ENCODE measurements around the gene RADIL.

- TF ChIP-seq GATAD2A (IDR thresholded peaks at IDR 0.05) (no peak), USF2 (CRISPR knock-in tag; IDR thresholded peaks at IDR 0.05) (no peak), NFRKB (IDR thresholded peaks at IDR 0.05; ENCODE audit: low read depth) (no peak), KAT8 (IDR thresholded peaks at IDR 0.05; ENCODE audit: low read depth) (no peak), ZZZ3 (IDR thresholded peaks at IDR 0.05) (no peak), ZNF407 (IDR thresholded peaks at IDR 0.05; ENCODE audit: low read depth) (no peak), ZNF282 (CRISPR knock-in tag; IDR thresholded peaks at IDR 0.05) (no peak), KLF1 (tag; IDR thresholded peaks at IDR 0.05) (no peak), ZKSCAN1 (IDR thresholded peaks at IDR 0.05; ENCODE audit: low read depth, low read length) (no peak), POLR2A (conservative IDR thresholded peaks at IDR 0.05) (no peak), POLR2AphosphoS5 (IDR thresholded peaks at IDR 0.05; ENCODE audit: control insufficient read depth, insufficient read depth, low read depth, low read length) (no peak)
Observed at GRCh38 chr7:4876586-4876985, 6.9 kb downstream of the RADIL start.
